Daoy (cell line): ENCODE results near the gene AGRN. TPM values are rescaled to one million over a fixed set of nuclear protein-coding genes. Genes with fewer than 3 reads are reported as not detected.
"Not testable (repeated sequence)": the region's sequence is repeated elsewhere in the genome, so short reads cannot be mapped to it uniquely, and the experiment has no call there.

Experiments used
- DNase-seq: peaks from one replicate; pipeline ENCODE4 v3.0.0-alpha.2; 2015; ENCODE audit warnings: low read depth
- total RNA-seq: library from RNA; depleted of rRNA; stranded (reverse); fragments of >200 nt; shearing (Covaris generic); gene quantifications from 2 replicates; pipeline ENCODE4 v1.2.3, GENCODE V29; 2014

The AGRN gene
- total RNA-seq, 1 experiment from 2014 or later, result 66.6 TPM

- DNase-seq, result peak; percentile 94
Observed at GRCh38 chr1:1000357-1001056, 19.4 kb upstream of the AGRN start.

GRCh38 chr1:1001057-1001783 lies 18.7 kb upstream of the AGRN start:
- DNase-seq, result peak; percentile 50

- DNase-seq, result no peak
Observed at GRCh38 chr1:1003618-1004419, 16.1 kb upstream of the AGRN start.

- DNase-seq, result no peak
Observed at GRCh38 chr1:1004420-1004779, 15.5 kb upstream of the AGRN start.

- DNase-seq, result peak; percentile 60
Observed at GRCh38 chr1:1004780-1005697, 14.9 kb upstream of the AGRN start.

GRCh38 chr1:1005774-1006304 lies 14.1 kb upstream of the AGRN start:
- no peak for DNase-seq

GRCh38 chr1:1006305-1007159 lies 13.4 kb upstream of the AGRN start:
- no peak for DNase-seq

- DNase-seq, result not testable (repeated sequence)
Observed at GRCh38 chr1:1010131-1010530, 9.8 kb upstream of the AGRN start.

- DNase-seq, result no peak
Observed at GRCh38 chr1:1011396-1011949, 8.4 kb upstream of the AGRN start.

- DNase-seq, result not testable (repeated sequence)
Observed at GRCh38 chr1:1012736-1013104, 7.2 kb upstream of the AGRN start.

- peak; percentile 96 for DNase-seq
Observed at GRCh38 chr1:1013105-1013921, 6.6 kb upstream of the AGRN start, which contains the start of gene ISG15. Gene ISG15 (plus strand): TSS chr1:1013497. CDS start chr1:1013574, 77 bp downstream.

- DNase-seq, result peak; percentile 17
Observed at GRCh38 chr1:1013922-1014648, 5.8 kb upstream of the AGRN start.

GRCh38 chr1:1014799-1015681 lies 4.9 kb upstream of the AGRN start:
- peak; percentile 51 for DNase-seq

GRCh38 chr1:1017397-1018320 lies 2.3 kb upstream of the AGRN start:
- not testable (repeated sequence) for DNase-seq

- DNase-seq, result not testable (repeated sequence)
Observed at GRCh38 chr1:1018321-1018685, 1.6 kb upstream of the AGRN start.
